ENCODE data around the gene GLO1.

GLO1 gene

DNA sequence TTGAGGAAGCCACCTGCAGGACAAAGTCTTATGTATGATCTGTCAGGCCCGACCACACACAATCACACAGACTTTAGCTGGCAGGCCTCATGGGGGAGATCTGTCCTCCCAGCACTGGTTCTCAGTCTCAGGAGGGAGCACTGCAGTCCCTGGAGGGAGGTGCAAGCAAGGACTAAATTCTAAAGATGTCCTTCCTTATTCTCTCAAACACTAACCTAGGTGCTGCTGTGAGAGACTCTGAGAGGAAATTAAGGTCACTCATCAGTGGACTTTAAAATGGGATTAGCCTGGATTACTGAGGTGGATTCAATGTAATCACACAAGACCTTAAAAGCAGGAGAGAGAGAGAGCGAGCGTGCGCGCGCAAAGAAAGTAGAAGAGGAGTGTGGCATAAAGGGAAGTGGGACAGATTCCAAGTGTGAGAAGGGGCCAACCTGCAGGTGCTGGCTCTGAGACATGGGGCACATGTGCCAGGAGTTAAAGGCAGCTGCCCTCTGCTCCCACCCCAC, 14.3 kb downstream of the GLO1 start:
- no peak overlapping the region for H3K27ac ChIP-seq
- no peak for TF ChIP-seq ZFX (IDR thresholded peaks at IDR 0.05)
- TF ChIP-seq, protein P1, sequence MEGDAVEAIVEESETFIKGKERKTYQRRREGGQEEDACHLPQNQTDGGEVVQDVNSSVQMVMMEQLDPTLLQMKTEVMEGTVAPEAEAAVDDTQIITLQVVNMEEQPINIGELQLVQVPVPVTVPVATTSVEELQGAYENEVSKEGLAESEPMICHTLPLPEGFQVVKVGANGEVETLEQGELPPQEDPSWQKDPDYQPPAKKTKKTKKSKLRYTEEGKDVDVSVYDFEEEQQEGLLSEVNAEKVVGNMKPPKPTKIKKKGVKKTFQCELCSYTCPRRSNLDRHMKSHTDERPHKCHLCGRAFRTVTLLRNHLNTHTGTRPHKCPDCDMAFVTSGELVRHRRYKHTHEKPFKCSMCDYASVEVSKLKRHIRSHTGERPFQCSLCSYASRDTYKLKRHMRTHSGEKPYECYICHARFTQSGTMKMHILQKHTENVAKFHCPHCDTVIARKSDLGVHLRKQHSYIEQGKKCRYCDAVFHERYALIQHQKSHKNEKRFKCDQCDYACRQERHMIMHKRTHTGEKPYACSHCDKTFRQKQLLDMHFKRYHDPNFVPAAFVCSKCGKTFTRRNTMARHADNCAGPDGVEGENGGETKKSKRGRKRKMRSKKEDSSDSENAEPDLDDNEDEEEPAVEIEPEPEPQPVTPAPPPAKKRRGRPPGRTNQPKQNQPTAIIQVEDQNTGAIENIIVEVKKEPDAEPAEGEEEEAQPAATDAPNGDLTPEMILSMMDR (conservative IDR thresholded peaks at IDR 0.05) = no peak

DNA sequence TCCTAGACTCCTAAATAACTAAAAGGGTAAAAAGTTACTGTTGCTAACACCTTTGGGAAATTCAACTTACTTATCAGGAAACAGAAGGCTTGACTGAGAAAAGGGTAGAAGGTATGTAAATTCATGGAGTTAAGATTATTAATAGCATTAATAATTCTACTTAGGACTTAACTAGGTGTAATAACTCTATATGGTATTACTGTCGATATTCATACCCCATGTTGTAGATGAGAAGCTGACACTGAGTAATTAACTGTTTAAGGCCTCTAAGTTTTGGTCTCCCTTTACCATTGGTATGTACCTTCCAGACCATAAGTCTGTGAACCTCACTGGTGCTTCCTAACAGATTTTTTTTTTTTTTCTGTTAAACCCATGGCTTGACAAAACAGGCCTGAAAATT, 15.4 kb downstream of the GLO1 start:
- TF ChIP-seq, protein P1 (conservative IDR thresholded peaks at IDR 0.05) = no peak
- no peak for TF ChIP-seq ZFX (IDR thresholded peaks at IDR 0.05)
- no peak overlapping the region for H3K27ac ChIP-seq

DNA sequence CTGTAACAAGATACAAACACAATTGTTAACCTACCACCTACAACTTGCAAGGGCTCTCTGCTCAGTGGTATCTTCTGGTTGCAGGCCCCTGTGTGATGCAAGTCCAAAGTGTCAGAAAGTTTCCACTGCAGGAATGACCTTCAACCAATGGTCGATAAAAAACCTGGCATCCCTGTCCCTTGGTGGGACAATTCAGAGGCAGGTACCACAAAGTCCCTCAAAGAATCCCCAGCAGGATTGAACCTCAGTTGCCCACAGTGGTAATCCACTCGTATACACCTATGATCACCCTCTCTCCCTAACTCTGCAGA, 15.9 kb downstream of the GLO1 start:
- TF ChIP-seq, protein P1 (conservative IDR thresholded peaks at IDR 0.05) = no peak
- TF ChIP-seq ZFX (IDR thresholded peaks at IDR 0.05) = no peak
- H3K27ac ChIP-seq = no peak overlapping the region

DNA sequence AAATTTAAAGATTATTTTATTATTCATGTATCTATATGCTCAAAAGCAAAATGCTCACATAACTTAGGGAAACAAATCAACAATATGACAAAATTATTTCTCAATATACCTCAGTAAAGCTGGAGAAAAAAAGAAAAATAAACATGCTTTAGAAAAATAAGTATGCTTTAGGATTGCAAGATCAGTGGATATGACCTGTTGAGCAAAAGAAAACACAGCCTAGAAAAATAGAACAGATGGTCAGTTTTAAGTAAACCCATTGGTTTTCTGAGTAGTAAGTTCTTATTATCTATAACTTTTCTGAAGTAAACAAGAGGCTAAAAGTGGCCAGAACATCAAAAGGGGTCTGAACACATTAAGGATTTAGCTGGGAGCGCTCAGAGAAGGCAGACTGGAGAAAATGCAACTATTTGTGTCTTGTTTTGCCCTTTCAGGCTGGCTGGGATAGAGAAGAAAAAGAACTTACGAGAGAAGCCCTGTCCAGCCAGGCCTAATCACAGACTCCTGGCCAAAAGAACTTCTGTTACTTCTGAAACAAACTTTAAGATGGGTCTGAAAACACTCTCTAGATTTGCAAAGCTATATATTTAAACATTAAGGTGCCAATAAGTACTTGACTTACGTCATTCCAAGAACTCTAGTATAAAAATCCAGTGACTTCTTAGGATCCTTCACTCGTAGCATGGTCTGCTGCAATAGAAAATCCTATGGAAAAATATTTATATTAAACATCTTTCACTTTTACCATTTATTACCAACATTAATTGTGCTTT, 16.5 kb downstream of the GLO1 start:
- H3K27ac ChIP-seq = no peak overlapping the region
- TF ChIP-seq ZFX (IDR thresholded peaks at IDR 0.05) = no peak
- TF ChIP-seq, protein P1 (conservative IDR thresholded peaks at IDR 0.05) = no peak

DNA sequence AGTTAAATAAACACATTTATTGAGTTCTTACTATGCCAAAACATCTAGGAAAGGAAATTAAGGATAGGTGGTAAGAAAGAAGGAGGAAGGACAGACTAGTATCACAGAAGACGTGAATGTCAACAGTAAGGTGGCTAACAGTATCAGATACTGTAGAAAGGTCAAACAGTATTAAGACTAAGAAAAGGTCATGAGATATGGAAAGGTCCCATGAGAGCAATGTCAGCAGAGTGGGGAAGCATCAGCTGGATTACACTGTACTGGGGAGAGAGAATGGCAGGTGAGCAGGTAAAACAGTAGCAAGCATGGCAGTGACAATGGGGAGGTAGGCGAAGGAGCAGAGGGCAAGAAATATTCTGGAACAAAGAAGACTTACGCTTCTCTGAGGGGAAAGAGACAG, 18.0 kb downstream of the GLO1 start:
- H3K27ac ChIP-seq = no peak overlapping the region
- TF ChIP-seq ZFX (IDR thresholded peaks at IDR 0.05) = no peak
- TF ChIP-seq, protein P1 (conservative IDR thresholded peaks at IDR 0.05) = no peak

DNA sequence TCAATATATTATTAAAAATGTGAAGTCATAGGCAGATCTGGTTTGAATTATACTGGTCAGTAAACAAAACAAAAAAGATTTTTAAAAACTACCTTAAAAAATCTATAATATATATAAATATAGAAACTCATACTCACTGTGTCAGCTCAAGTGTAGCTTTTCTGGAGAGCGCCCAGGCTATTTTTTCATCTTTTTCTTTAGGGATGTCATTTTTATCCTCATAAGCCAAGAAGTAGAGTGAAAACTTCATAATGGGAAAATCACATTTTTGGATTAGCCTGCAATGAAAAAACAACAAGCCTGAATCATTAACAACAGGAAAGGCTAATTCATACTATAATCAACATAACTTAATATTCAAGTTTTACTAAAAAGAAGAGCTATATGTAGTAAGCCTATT, 18.7 kb downstream of the GLO1 start:
- no peak overlapping the region for H3K27ac ChIP-seq
- TF ChIP-seq ZFX (IDR thresholded peaks at IDR 0.05) = no peak
- TF ChIP-seq, protein P1 (conservative IDR thresholded peaks at IDR 0.05) = no peak

DNA sequence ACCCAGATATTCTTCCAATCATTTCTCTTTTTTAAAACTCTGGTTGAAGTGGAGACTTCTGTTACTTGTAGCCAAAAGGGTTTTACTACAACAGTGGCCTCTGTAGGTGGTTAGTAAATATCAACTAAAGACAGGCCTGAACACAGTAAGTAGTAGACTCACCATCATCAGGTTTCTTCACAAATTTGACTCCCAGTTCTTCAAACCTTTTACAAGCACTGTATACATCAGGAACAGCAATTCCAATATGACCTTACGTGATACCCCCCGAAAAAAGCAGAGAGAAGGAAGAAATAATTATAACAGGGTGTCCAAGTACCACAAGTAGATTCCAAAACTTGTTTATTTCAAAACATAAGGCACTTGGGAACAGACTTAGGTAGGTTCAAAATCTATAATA, 21.1 kb downstream of the GLO1 start:
- TF ChIP-seq, protein P1 (conservative IDR thresholded peaks at IDR 0.05) = no peak
- no peak for TF ChIP-seq ZFX (IDR thresholded peaks at IDR 0.05)
- no peak overlapping the region for H3K27ac ChIP-seq
